EH (cell line): ENCODE data around the gene SLC22A31.

ENCODE experiments used
- DNase-seq: peaks from one replicate; pipeline ENCODE4 v3.0.0-alpha.2; 2015; ENCODE audit warnings: low read depth

The SLC22A31 gene

GRCh38 chr16:89149386-89149785 lies 51.0 kb downstream of the SLC22A31 start:
- no peak for DNase-seq

- DNase-seq: no peak
Observed at GRCh38 chr16:89147085-89147817, 53.1 kb downstream of the SLC22A31 start.

- no peak for DNase-seq
Observed at GRCh38 chr16:89146211-89147005, 53.9 kb downstream of the SLC22A31 start.
